ENCODE measurements around the gene ATG7.

Gene ATG7

GRCh38 chr3:11434017-11434526 lies 161.9 kb downstream of the ATG7 start:
- no peaks in the 10 kb centered on the region for H3K27me3 ChIP-seq (ENCODE audit: control insufficient read depth, insufficient read depth, low read length)
- no peak for TF ChIP-seq CTCF (IDR thresholded peaks at IDR 0.05)
- H3K27ac ChIP-seq: no peak overlapping the region
- H3K9me3 ChIP-seq (ENCODE audit: control insufficient read depth, low read length): no peaks in the 10 kb centered on the region
- H3K79me2 ChIP-seq: no peaks in the 10 kb centered on the region
- H3K4me2 ChIP-seq (ENCODE audit: low read length): no peak overlapping the region
- no peak overlapping the region for H3K4me3 ChIP-seq (ENCODE audit: low read depth, low read length)
- H3K4me1 ChIP-seq: no peaks in the 10 kb centered on the region
- H3K9ac ChIP-seq: no peak overlapping the region
- H2AFZ ChIP-seq: no peak overlapping the region
- no peaks in the 10 kb centered on the region for H3K36me3 ChIP-seq (ENCODE audit: control insufficient read depth, insufficient read depth, low read length)

DNA sequence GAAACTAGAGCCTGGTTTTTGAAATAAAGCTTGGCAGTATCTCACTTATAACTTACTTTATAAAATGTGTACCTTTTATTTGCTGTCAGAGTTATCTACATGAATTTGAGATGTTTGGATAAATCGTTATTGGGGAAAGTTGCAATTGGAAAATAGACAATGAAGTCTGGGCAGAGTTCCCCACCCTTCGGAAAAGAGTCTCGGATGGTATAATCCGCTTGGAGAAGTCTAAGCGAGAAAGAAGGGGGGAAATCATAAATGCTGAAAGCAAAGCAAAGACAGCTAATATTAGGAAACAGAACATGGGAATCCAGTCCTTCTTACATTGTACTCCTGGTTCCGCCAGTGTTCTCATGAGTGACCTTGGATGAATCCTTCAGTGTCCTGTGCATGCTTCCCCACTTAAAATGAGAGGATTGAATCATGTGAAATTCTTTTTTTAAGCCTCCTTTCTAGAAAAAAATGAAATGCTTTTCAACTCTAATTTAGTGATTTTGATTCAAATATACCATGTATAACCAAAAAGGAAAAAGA lies 162.4 kb downstream of the ATG7 start:
- H3K4me1 ChIP-seq: no peaks in the 10 kb centered on the region
- no peak for TF ChIP-seq CTCF (IDR thresholded peaks at IDR 0.05)
- H3K9ac ChIP-seq: no peak overlapping the region
- H3K79me2 ChIP-seq: no peaks in the 10 kb centered on the region
- no peak overlapping the region for H3K4me2 ChIP-seq (ENCODE audit: low read length)
- no peaks in the 10 kb centered on the region for H3K36me3 ChIP-seq (ENCODE audit: control insufficient read depth, insufficient read depth, low read length)
- H3K27me3 ChIP-seq (ENCODE audit: control insufficient read depth, insufficient read depth, low read length): no peaks in the 10 kb centered on the region
- H3K9me3 ChIP-seq (ENCODE audit: control insufficient read depth, low read length): no peaks in the 10 kb centered on the region
- H3K27ac ChIP-seq: no peak overlapping the region
- no peak overlapping the region for H3K4me3 ChIP-seq (ENCODE audit: low read depth, low read length)
- no peak overlapping the region for H2AFZ ChIP-seq

DNA sequence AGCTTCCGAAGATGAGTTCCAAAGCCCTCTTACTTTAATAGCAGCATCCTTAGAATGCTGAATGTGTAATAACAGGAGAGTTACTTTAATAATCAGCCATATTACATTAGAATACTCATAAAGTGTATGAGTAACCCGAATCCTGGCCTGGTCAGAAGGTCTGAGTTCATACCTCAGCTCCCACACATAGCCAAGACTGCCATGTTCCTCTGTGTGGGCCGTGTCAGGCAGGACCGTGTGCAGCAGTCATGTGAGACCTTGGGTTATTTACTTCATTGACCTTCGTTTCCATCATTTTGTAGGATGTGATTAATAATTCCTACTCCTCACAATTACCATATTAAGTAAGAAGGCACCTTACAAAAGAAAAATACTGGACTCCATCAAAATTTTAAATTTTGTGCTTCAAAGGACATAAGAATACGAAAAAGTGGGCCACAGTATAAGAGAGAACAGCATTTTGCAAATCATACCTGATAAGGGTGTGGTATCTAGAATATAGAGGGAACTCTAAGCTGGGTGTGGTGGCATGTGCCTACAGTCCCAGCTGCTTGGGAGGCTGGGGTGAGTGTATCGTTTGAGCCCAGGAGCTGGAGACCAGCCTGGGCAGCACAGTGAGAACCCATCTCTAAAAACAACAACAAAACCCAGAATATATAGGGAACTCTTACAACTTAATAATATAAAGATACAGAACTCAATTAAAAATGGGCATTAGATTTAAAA lies 163.4 kb downstream of the ATG7 start:
- H3K4me1 ChIP-seq: no peaks in the 10 kb centered on the region
- no peaks in the 10 kb centered on the region for H3K36me3 ChIP-seq (ENCODE audit: control insufficient read depth, insufficient read depth, low read length)
- no peak overlapping the region for H3K4me3 ChIP-seq (ENCODE audit: low read depth, low read length)
- H3K27ac ChIP-seq: no peak overlapping the region
- no peak overlapping the region for H3K4me2 ChIP-seq (ENCODE audit: low read length)
- H2AFZ ChIP-seq: no peak overlapping the region
- H3K27me3 ChIP-seq (ENCODE audit: control insufficient read depth, insufficient read depth, low read length): no peaks in the 10 kb centered on the region
- H3K9me3 ChIP-seq (ENCODE audit: control insufficient read depth, low read length): no peaks in the 10 kb centered on the region
- TF ChIP-seq CTCF (IDR thresholded peaks at IDR 0.05): no peak
- no peak overlapping the region for H3K9ac ChIP-seq
- H3K79me2 ChIP-seq: no peaks in the 10 kb centered on the region

DNA sequence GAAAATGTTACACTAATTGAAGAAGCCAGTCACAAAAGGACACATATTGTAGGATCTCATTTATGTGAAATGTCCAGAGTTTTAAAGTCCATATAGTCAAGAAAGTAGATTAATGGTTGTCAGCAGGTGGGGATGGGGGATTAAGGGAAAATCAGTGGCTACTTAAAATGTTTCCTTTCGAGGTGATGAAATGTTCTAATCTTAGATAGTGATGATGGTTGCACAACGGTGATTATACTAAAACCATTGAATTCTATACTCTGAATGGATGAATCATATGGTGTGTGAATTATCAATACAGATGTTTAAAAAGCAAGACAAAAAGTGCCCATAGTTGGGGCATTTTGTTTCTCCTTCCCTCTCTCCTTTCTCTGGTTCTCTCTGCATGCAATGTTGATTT lies 164.6 kb downstream of the ATG7 start:
- no peak overlapping the region for H3K9ac ChIP-seq
- no peaks in the 10 kb centered on the region for H3K9me3 ChIP-seq (ENCODE audit: control insufficient read depth, low read length)
- H3K4me2 ChIP-seq (ENCODE audit: low read length): no peak overlapping the region
- H3K4me1 ChIP-seq: no peaks in the 10 kb centered on the region
- TF ChIP-seq CTCF (IDR thresholded peaks at IDR 0.05): no peak
- no peaks in the 10 kb centered on the region for H3K79me2 ChIP-seq
- H3K4me3 ChIP-seq (ENCODE audit: low read depth, low read length): no peak overlapping the region
- H3K36me3 ChIP-seq (ENCODE audit: control insufficient read depth, insufficient read depth, low read length): no peaks in the 10 kb centered on the region
- H3K27ac ChIP-seq: no peak overlapping the region
- H3K27me3 ChIP-seq (ENCODE audit: control insufficient read depth, insufficient read depth, low read length): no peaks in the 10 kb centered on the region
- H2AFZ ChIP-seq: no peak overlapping the region

GRCh38 chr3:11437506-11437905 lies 165.3 kb downstream of the ATG7 start:
- Histone ChIP-seq H3K4me1 (no peaks in the 10 kb centered on the region), H3K4me2 (ENCODE audit: low read length) (no peak overlapping the region), H3K27me3 (ENCODE audit: control insufficient read depth, insufficient read depth, low read length) (no peaks in the 10 kb centered on the region), H3K9me3 (ENCODE audit: control insufficient read depth, low read length) (no peaks in the 10 kb centered on the region), H3K27ac (no peak overlapping the region), H2AFZ (no peak overlapping the region), H3K4me3 (ENCODE audit: low read depth, low read length) (no peak overlapping the region), H3K9ac (no peak overlapping the region), H3K36me3 (ENCODE audit: control insufficient read depth, insufficient read depth, low read length) (no peaks in the 10 kb centered on the region), H3K79me2 (no peaks in the 10 kb centered on the region)
- no peak for TF ChIP-seq CTCF (IDR thresholded peaks at IDR 0.05)

Measured in parathyroid adenoma (tissue), 2 donors.